Measurements from ENCODE around the gene DDX49. TPM values are rescaled to one million over a fixed set of nuclear protein-coding genes. Genes with fewer than 3 reads are reported as not detected.
"Not testable (repeated sequence)": the region's sequence is repeated elsewhere in the genome, so short reads cannot be mapped to it uniquely, and the experiment has no call there.

DDX49 gene
- total RNA-seq, 1 donor from 2014 or later, result 44.7 TPM

DNA sequence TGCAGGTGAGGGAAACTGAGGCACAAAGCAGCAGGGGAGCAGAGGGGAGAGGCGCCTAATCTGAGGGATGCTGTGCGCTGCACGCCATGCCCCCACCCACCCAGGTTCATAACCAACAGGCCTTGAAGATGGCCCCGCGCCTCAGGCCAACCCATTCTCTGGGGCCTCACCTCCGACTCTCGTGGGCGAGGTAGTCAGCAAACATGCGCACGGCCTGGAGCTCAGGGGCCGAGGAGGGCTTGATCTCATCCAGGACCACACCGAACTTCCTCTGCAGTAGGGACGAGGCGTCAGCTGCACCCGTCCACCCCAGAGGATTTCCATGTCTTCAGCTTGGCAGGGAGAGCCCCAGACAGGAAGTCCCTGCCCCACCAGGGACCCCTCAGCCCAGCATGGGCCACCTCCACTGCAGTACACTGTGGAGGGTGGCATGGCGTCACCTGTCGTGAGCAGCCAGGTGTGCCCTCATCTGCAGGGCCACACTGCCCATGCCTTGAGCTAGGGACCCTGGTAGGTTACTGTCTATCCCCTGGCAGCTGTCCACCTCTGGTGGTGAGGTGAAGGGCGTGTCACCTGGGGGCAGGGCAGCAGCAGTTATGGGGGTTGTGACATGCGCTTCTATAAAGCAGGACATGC is 8.6 kb upstream of the DDX49 start:
- Mint-ChIP-seq H3K9me3 (ENCODE audit: low read depth) (no peaks in the 10 kb centered on the region), H3K27me3 (no peaks in the 10 kb centered on the region), H3K27ac (no peak overlapping the region), H3K4me1 (ENCODE audit: low read depth) (no peaks in the 10 kb centered on the region), H3K4me3 (ENCODE audit: low read depth) (no peak overlapping the region), H3K36me3 (ENCODE audit: insufficient read depth) (peaks cover 11% of the 10 kb centered on the region)
- DNase-seq (ENCODE audit: low spot score, unreplicated experiment), result no peak
- TF ChIP-seq, protein P1, sequence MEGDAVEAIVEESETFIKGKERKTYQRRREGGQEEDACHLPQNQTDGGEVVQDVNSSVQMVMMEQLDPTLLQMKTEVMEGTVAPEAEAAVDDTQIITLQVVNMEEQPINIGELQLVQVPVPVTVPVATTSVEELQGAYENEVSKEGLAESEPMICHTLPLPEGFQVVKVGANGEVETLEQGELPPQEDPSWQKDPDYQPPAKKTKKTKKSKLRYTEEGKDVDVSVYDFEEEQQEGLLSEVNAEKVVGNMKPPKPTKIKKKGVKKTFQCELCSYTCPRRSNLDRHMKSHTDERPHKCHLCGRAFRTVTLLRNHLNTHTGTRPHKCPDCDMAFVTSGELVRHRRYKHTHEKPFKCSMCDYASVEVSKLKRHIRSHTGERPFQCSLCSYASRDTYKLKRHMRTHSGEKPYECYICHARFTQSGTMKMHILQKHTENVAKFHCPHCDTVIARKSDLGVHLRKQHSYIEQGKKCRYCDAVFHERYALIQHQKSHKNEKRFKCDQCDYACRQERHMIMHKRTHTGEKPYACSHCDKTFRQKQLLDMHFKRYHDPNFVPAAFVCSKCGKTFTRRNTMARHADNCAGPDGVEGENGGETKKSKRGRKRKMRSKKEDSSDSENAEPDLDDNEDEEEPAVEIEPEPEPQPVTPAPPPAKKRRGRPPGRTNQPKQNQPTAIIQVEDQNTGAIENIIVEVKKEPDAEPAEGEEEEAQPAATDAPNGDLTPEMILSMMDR (IDR thresholded peaks at IDR 0.05; ENCODE audit: unreplicated experiment), result no peak

DNA sequence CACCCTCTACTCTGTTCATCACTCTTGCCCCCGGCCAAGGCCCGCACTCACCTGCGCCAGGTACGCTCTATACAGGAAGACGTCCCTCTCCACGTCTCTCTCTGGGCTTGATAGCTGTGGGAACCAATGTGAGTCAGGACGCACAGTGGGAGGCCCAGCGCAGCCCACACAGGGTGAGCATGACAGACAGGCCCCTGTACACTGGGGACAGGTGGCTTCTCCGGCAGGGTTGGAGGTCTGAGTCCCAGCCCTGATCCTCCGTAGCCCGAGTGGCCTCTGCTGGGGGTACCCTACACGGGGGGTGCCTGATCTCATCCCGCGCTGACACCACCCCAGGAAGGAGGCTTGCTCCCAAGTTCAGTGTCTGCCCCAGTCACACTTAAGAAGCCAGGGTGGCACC is 6.6 kb upstream of the DDX49 start:
- H3K27me3 Mint-ChIP-seq, result no peaks in the 10 kb centered on the region
- peaks cover 3% of the 10 kb centered on the region for H3K4me1 Mint-ChIP-seq (ENCODE audit: low read depth)
- H3K9me3 Mint-ChIP-seq (ENCODE audit: low read depth), result no peaks in the 10 kb centered on the region
- peaks cover 13% of the 10 kb centered on the region for H3K36me3 Mint-ChIP-seq (ENCODE audit: insufficient read depth)
- TF ChIP-seq, protein P1 (IDR thresholded peaks at IDR 0.05; ENCODE audit: unreplicated experiment), result no peak
- H3K4me3 Mint-ChIP-seq (ENCODE audit: low read depth), result no peak overlapping the region
- peak overlapping the region; percentile 59 for H3K27ac Mint-ChIP-seq
- DNase-seq (ENCODE audit: low spot score, unreplicated experiment), result no peak

DNA sequence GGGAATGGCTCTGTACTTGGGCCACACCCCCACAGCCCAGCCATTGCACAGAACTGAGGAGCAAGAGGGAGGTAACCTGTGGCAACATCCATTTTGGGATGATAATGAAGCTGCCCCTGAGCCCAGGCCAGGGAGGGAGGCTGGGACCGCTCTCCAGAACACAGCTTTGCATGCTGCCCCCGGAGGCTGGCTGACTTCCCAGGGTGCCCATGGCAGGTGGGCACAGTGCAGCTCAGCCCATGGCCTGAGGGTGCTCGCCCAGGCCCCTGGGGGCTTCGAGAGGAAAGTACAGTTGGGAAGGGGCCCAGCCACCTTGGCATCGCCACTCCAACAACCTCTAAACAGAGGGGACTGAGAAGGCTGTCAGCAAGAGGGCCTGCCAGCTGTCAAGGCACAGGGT is 6.0 kb upstream of the DDX49 start:
- Mint-ChIP-seq H3K36me3 (ENCODE audit: insufficient read depth) (peaks cover 13% of the 10 kb centered on the region), H3K27me3 (no peaks in the 10 kb centered on the region), H3K4me1 (ENCODE audit: low read depth) (peaks cover 7% of the 10 kb centered on the region), H3K9me3 (ENCODE audit: low read depth) (no peaks in the 10 kb centered on the region), H3K27ac (no peak overlapping the region), H3K4me3 (ENCODE audit: low read depth) (no peak overlapping the region)
- DNase-seq (ENCODE audit: low spot score, unreplicated experiment), result no peak
- TF ChIP-seq, protein P1 (IDR thresholded peaks at IDR 0.05; ENCODE audit: unreplicated experiment), result no peak

DNA sequence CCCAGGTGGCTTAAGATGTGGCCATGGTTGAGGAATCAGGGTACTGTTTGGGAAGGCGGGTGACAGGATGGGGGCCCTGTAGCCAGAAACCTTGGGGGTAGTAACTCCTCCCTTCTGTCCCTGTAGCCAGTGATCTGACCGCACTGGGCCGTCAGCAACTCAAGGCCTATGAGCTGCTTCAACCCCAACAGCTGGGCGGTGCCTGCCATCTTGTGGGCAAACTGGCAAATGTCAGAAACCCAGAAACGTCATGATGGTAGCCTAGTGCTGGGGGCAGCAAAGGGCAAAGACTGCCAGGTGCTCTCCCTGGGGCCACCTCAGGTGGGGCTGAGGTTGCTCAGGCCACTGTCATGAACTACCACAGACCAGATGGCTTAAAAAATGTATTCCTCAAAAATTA is 3.9 kb upstream of the DDX49 start:
- Mint-ChIP-seq H3K4me3 (ENCODE audit: low read depth) (peak overlapping the region; percentile 24), H3K36me3 (ENCODE audit: insufficient read depth) (peaks cover 13% of the 10 kb centered on the region), H3K27ac (no peak overlapping the region), H3K27me3 (no peaks in the 10 kb centered on the region), H3K9me3 (ENCODE audit: low read depth) (no peaks in the 10 kb centered on the region), H3K4me1 (ENCODE audit: low read depth) (peaks cover 19% of the 10 kb centered on the region)
- TF ChIP-seq, protein P1 (IDR thresholded peaks at IDR 0.05; ENCODE audit: unreplicated experiment), result peak; percentile 48
- no peak for DNase-seq (ENCODE audit: low spot score, unreplicated experiment)

DNA sequence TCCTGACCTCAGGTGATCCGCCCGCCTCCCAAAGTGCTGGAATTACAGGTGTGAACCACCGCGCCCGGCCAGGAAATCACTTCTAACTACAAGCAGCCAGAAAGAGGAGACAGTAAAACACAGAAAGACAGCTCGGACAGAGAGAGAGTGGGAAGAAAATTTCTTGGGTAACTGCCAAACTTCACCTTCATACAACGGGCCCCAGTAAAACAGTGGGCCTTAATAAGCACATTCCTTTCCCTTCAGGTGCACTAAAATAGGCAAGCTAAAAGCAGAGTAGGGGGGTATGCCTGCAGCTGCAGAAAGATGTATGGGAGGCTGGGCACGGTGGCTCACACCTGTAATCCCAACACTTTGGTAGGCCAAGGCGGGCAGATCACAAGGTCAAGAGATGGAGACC is 1.9 kb upstream of the DDX49 start:
- H3K9me3 Mint-ChIP-seq (ENCODE audit: low read depth); H3K27me3 Mint-ChIP-seq; DNase-seq (ENCODE audit: low spot score, unreplicated experiment): not testable (repeated sequence)
- Mint-ChIP-seq H3K4me3 (ENCODE audit: low read depth) (peak overlapping the region; percentile 91), H3K27ac (peak overlapping the region; percentile 88), H3K4me1 (ENCODE audit: low read depth) (peaks cover 19% of the 10 kb centered on the region), H3K36me3 (ENCODE audit: insufficient read depth) (peaks cover 16% of the 10 kb centered on the region)

DNA sequence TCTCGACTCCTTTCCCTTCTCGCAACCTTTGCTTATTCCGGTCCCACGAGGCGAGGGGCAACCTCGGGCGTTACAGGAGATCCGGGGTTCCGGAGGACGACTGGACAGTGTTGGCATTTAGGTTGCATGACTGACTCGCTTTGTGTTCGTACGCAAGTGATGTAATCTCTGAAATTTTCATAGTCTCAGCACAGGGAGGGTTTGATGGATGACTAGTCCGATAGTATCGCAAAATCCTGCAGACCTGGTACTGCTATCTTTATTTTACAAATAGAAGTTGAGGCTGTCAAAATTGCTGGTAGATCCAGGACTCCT is 342 bp downstream of the DDX49 start:
- Mint-ChIP-seq H3K27me3 (no peaks in the 10 kb centered on the region), H3K36me3 (ENCODE audit: insufficient read depth) (peaks cover 11% of the 10 kb centered on the region), H3K9me3 (ENCODE audit: low read depth) (no peaks in the 10 kb centered on the region), H3K27ac (peak overlapping the region; percentile 97), H3K4me3 (ENCODE audit: low read depth) (peak overlapping the region; percentile 91), H3K4me1 (ENCODE audit: low read depth) (peaks cover 19% of the 10 kb centered on the region)
- no peak for DNase-seq (ENCODE audit: low spot score, unreplicated experiment)
- TF ChIP-seq, protein P1 (IDR thresholded peaks at IDR 0.05; ENCODE audit: unreplicated experiment), result no peak

Data from progenitor cell of endocrine pancreas (in vitro differentiated cells).